ENCODE measurements around the gene SDK2.

The SDK2 gene

GRCh38 chr17:73653810-73654209, 9.6 kb upstream of the SDK2 start:
- no peak for DNase-seq (ENCODE audit: low read depth)

- DNase-seq (ENCODE audit: low read depth): no peak
These were observed 8.7 kb upstream of the SDK2 start for GRCh38 chr17:73652886-73653480.

- no peak for DNase-seq (ENCODE audit: low read depth)
These were observed 6.5 kb upstream of the SDK2 start for GRCh38 chr17:73650617-73651200.

GRCh38 chr17:73650140-73650539, 5.9 kb upstream of the SDK2 start:
- DNase-seq (ENCODE audit: low read depth): peak; percentile 16

GRCh38 chr17:73648974-73649373, 4.7 kb upstream of the SDK2 start:
- no peak for DNase-seq (ENCODE audit: low read depth)

GRCh38 chr17:73648543-73648820, 4.2 kb upstream of the SDK2 start:
- no peak for DNase-seq (ENCODE audit: low read depth)

GRCh38 chr17:73647772-73648542, 3.7 kb upstream of the SDK2 start:
- DNase-seq (ENCODE audit: low read depth): no peak

GRCh38 chr17:73647301-73647695, 3.1 kb upstream of the SDK2 start:
- no peak for DNase-seq (ENCODE audit: low read depth)

DNA sequence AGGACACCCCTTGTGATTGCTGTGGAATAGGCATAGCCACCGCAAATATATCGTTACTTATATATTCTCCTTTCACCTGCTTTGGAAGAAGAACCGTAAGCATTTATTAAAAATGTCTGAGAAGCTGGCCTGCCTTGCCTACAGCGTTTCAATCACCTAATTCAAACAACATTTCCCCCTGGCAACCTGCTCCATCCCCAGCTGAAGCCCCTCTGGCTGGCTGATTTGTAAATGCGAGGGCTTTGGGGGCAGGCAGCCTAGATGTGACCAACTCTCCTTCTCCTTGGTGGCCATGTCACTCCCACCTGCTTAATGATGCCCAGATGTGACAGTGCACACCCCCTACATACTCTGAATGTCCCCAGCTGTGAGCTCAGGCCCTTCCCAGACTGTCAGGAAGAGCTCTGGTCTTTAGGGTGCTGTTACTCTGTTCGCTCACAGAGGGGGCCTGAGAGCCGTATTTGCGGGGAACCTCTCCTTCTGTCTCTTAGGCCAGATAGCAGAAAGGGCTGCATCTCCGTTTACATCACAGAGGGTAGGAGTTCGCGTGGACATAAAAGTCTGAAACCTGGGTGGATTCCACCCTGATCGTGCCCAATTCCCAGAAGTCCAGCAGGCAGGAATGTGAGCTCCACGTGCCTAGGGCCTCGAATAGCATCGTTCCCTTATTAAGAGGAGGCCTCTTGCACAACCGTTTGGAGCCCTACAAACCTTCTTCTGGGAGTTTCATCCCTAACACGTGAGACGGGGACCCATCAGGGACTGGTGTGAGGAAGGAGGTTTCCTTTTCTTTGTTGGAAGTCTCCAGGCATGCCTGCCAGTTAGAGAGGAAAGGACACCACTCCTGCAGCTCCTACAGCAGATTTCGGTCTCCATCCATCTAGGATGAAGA, 2.4 kb upstream of the SDK2 start:
- peak; percentile 28 for DNase-seq (ENCODE audit: low read depth)

DNA sequence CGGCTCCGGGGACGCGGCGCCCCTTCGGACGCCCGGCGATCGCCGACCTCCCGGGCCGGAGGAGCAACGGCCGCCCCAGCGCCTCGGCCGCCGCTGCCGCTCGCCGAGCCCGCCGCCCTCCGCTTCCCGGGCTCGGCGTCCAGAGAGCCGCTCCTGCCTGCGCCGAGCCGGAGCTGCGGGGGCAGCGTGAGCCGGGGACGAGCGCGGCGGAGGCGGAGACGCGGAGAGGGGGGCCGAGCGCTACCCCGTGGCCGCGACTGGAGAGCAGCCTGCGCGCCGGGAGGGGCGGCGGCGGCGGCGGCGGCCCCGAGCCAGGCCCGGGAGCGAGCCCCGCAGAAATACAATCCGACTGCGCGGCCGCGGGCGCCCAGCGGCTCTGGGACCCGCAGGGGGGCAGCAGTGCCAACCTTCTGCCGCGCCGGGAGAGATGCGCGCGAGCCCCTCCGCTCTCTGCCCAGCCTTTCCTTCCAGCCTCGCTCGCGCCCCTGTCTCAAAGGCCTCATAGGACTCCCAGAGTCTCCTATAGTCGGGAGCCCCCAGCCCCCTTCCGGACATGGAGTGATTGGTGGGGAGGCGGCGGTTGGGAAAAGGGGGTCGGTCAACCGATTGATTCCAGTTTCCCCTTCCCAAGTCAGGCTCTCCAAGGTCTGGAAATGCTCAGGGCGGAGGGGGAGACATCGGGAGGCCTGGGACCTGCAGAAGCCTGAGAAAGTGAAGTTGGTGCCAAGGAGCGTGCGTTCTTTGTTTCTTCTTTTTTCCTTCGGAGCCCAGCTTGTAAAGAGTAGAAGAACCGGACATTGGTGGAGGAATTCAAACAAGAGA, 1.0 kb upstream of the SDK2 start:
- DNase-seq (ENCODE audit: low read depth): peak; percentile 55

DNA sequence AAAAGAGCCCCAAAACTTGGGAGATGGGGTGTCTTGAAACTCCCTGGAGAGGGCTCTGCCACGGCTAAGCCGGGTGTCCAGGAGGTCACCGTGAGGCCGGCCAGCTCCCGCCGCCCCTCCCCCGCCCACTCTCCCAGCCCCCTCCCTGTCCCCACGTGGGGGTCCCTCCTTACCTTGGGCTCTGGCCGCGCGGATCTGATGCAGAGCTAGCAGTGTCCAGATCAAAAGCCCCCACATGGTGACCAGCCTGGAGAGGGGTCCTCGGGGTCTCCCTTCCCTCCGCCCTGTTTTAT, 447 bp downstream of the SDK2 start:
- DNase-seq (ENCODE audit: low read depth): no peak

DNA sequence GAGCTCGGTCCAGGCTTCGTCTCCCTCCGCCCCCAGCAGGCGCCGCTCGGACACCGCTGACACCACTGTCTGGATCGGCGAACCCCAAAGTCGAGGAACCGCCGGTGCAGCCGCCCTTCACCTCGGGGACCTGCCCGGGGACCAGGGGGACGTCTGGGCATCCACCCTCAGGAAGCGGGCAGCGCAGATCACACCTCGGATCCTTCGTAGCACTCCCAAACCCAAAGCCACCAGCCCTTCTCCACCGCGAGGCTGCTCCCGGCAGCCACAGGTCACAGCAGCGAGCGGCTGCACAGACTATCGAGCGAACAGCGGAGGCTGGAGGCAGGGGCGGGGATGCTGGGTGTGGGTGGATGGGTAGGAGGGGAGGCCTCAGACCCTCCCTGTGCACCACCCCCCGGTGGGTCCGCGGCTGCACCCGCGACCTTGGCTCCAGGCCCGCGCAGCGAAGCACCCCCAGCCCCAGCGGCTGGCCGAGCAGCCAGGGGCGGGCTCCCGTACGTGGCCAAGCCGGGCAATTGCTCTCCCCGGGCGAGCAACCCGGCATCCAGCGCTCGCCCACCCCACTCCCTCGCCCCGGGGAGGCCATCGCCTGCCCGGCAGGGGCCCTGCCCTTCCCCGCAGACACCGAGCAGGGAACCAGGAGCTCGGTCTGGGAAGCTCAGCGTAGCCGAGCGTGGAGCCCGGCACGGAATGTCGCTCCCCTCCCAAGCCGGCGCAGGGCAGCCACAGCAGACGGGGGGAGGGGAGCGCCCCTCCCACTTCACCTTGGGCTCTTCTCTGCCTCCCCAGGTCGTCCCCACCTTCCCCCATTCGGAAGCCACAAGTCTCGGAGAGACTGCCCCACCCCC, 1.0 kb downstream of the SDK2 start:
- peak; percentile 12 for DNase-seq (ENCODE audit: low read depth)

DNA sequence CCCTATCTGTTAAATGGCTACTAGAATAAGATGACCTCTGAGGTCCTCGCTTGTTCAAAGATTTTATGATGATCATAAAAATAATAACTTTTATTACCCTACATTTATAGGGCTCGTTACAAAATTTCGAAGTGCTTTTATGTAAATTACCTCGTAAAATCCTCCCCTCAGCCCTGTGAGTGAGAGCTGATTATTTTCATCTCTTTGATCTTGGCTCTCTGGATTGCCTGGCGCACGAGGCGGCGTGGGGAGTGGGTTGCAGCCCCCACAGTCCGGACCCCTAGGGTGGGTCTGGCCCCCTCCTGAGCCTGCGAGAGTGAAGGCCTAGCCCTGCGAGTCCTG, 1.6 kb downstream of the SDK2 start:
- DNase-seq (ENCODE audit: low read depth): no peak

- DNase-seq (ENCODE audit: low read depth): no peak
These were observed 2.2 kb downstream of the SDK2 start for GRCh38 chr17:73641826-73642600.

DNA sequence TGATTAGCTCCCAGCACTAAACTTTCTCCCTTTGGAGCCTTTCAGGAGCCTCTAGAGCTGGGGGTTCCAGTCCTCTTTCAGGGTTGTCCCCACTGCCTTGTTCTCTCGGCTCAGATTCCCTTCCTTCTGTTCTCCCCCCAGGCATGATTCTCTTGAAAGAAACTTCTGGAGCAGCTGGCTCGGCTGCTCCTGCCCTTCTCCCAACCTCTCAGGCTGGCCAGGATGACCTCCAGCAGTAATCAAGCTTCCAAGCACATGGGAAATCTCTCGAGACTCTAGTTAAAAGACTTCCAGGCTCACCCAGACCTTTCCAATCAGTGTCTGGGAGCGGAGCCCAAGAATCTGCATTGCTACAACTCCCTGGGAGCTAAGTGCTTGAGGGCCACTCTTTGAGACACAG, 3.6 kb downstream of the SDK2 start:
- no peak for DNase-seq (ENCODE audit: low read depth)

GRCh38 chr17:73639932-73640331, 4.3 kb downstream of the SDK2 start:
- DNase-seq (ENCODE audit: low read depth): no peak

DNA sequence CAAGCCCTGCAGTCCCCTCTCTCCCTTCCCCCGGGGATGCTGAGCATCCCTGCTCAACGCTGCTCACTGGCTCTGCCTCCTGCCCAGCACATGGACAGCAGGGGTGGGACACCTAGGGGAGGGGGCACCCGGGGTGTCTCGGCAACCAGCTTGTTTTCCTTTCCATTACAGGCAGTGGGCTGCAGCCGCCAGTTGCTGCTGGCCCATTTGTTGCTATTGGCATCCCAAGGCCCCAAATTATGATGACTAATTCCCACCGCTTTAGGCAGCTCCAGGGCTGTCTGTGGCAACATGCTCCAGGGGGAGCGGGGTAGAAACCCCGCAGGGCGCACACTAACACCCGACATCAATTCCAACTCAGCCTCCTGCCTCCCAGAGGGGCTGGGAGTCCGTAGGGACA, 4.9 kb downstream of the SDK2 start:
- no peak for DNase-seq (ENCODE audit: low read depth)

- no peak for DNase-seq (ENCODE audit: low read depth)
These were observed 5.7 kb downstream of the SDK2 start for GRCh38 chr17:73638556-73638955.

DNA sequence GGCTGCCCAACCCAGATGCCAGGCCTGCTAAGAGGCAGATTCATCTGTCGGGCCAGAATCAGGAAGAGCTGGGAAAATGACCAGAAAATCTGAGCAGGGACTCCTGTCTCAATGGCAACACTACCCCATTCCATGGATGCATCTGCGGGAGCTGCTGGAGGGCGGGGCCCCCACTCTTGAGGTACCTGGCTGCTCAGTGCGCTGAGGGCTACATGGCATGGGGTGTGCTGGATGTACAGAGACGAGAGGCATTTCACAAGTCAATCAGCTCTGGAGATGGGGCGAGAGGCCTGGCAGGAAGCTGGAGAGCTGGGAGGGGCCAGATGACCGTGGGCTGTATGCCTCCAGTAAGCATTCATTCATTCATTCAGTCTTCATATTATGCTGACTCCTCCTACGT, 6.4 kb downstream of the SDK2 start:
- no peak for DNase-seq (ENCODE audit: low read depth)

- DNase-seq (ENCODE audit: low read depth): no peak
These were observed 9.0 kb downstream of the SDK2 start for GRCh38 chr17:73635101-73635817.

Data from iris pigment epithelial cell (primary cell).